ENCODE measurements around the gene MAP4.

Gene MAP4

GRCh38 chr3:47989981-47990440 is 26.2 kb downstream of the MAP4 start:
- TF ChIP-seq TAF1 (IDR thresholded peaks at IDR 0.05; ENCODE audit: low read depth): no peak
- no peak for TF ChIP-seq CEBPB (IDR thresholded peaks at IDR 0.05)
- no peak for TF ChIP-seq CREB1 (IDR thresholded peaks at IDR 0.05; ENCODE audit: low read depth)
- TF ChIP-seq USF1 (IDR thresholded peaks at IDR 0.05): no peak
- no peak for TF ChIP-seq ZBTB7A (IDR thresholded peaks at IDR 0.05; ENCODE audit: low read depth)
- TF ChIP-seq RAD21 (IDR thresholded peaks at IDR 0.05; ENCODE audit: low read depth): peak; percentile 90

GRCh38 chr3:47985381-47985780 is 30.8 kb downstream of the MAP4 start:
- TF ChIP-seq RAD21 (IDR thresholded peaks at IDR 0.05; ENCODE audit: low read depth) (no peak), CREB1 (IDR thresholded peaks at IDR 0.05; ENCODE audit: low read depth) (no peak), EP300 (IDR thresholded peaks at IDR 0.05; ENCODE audit: borderline replicate concordance) (no peak), NFIC (IDR thresholded peaks at IDR 0.05) (no peak), TEAD4 (IDR thresholded peaks at IDR 0.05) (no peak), REST (IDR thresholded peaks at IDR 0.05; ENCODE audit: low read depth) (no peak), CEBPB (IDR thresholded peaks at IDR 0.05) (no peak), TAF1 (IDR thresholded peaks at IDR 0.05; ENCODE audit: low read depth) (no peak), EGR1 (IDR thresholded peaks at IDR 0.05) (no peak), MAX (IDR thresholded peaks at IDR 0.05) (no peak), TCF12 (IDR thresholded peaks at IDR 0.05; ENCODE audit: low read depth) (no peak), USF1 (IDR thresholded peaks at IDR 0.05) (no peak), ZBTB7A (IDR thresholded peaks at IDR 0.05; ENCODE audit: low read depth) (no peak), FOXM1 (IDR thresholded peaks at IDR 0.05; ENCODE audit: borderline replicate concordance, low read depth) (no peak)

GRCh38 chr3:47984075-47984728 is 32.0 kb downstream of the MAP4 start:
- no peak for TF ChIP-seq USF1 (IDR thresholded peaks at IDR 0.05)
- no peak for TF ChIP-seq FOXM1 (IDR thresholded peaks at IDR 0.05; ENCODE audit: borderline replicate concordance, low read depth)
- TF ChIP-seq CREB1 (IDR thresholded peaks at IDR 0.05; ENCODE audit: low read depth): no peak
- no peak for TF ChIP-seq TCF12 (IDR thresholded peaks at IDR 0.05; ENCODE audit: low read depth)
- no peak for TF ChIP-seq CEBPB (IDR thresholded peaks at IDR 0.05)
- no peak for TF ChIP-seq EGR1 (IDR thresholded peaks at IDR 0.05)
- no peak for TF ChIP-seq YY1 (IDR thresholded peaks at IDR 0.05; ENCODE audit: low read depth)
- no peak for TF ChIP-seq TAF1 (IDR thresholded peaks at IDR 0.05; ENCODE audit: low read depth)
- TF ChIP-seq TEAD4 (IDR thresholded peaks at IDR 0.05): peak; percentile 42; the same call in 1 of the 2 replicates

- no peak for TF ChIP-seq USF1 (IDR thresholded peaks at IDR 0.05)
- TF ChIP-seq TAF1 (IDR thresholded peaks at IDR 0.05; ENCODE audit: low read depth): no peak
- TF ChIP-seq CREB1 (IDR thresholded peaks at IDR 0.05; ENCODE audit: low read depth): no peak
- no peak for TF ChIP-seq FOXM1 (IDR thresholded peaks at IDR 0.05; ENCODE audit: borderline replicate concordance, low read depth)
- TF ChIP-seq EGR1 (IDR thresholded peaks at IDR 0.05): no peak
- TF ChIP-seq RAD21 (IDR thresholded peaks at IDR 0.05; ENCODE audit: low read depth): no peak
- no peak for TF ChIP-seq REST (IDR thresholded peaks at IDR 0.05; ENCODE audit: low read depth)
- TF ChIP-seq NFIC (IDR thresholded peaks at IDR 0.05): no peak
- no peak for TF ChIP-seq YY1 (IDR thresholded peaks at IDR 0.05; ENCODE audit: low read depth)
- no peak for TF ChIP-seq MAX (IDR thresholded peaks at IDR 0.05)
- TF ChIP-seq ZBTB7A (IDR thresholded peaks at IDR 0.05; ENCODE audit: low read depth): no peak
- TF ChIP-seq TCF12 (IDR thresholded peaks at IDR 0.05; ENCODE audit: low read depth): no peak
- TF ChIP-seq CEBPB (IDR thresholded peaks at IDR 0.05): no peak
- no peak for TF ChIP-seq TEAD4 (IDR thresholded peaks at IDR 0.05)
- TF ChIP-seq EP300 (IDR thresholded peaks at IDR 0.05; ENCODE audit: borderline replicate concordance): no peak
These were observed 35.4 kb downstream of the MAP4 start for GRCh38 chr3:47980795-47981194.

- TF ChIP-seq TCF12 (IDR thresholded peaks at IDR 0.05; ENCODE audit: low read depth) (no peak), MAX (IDR thresholded peaks at IDR 0.05) (no peak), NFIC (IDR thresholded peaks at IDR 0.05) (no peak), RAD21 (IDR thresholded peaks at IDR 0.05; ENCODE audit: low read depth) (no peak), ZBTB7A (IDR thresholded peaks at IDR 0.05; ENCODE audit: low read depth) (no peak), CREB1 (IDR thresholded peaks at IDR 0.05; ENCODE audit: low read depth) (no peak), YY1 (IDR thresholded peaks at IDR 0.05; ENCODE audit: low read depth) (no peak), TEAD4 (IDR thresholded peaks at IDR 0.05) (no peak), REST (IDR thresholded peaks at IDR 0.05; ENCODE audit: low read depth) (no peak), CEBPB (IDR thresholded peaks at IDR 0.05) (no peak), EGR1 (IDR thresholded peaks at IDR 0.05) (no peak), TAF1 (IDR thresholded peaks at IDR 0.05; ENCODE audit: low read depth) (no peak), USF1 (IDR thresholded peaks at IDR 0.05) (no peak), FOXM1 (IDR thresholded peaks at IDR 0.05; ENCODE audit: borderline replicate concordance, low read depth) (no peak), EP300 (IDR thresholded peaks at IDR 0.05; ENCODE audit: borderline replicate concordance) (no peak)
These were observed 37.1 kb downstream of the MAP4 start for GRCh38 chr3:47979070-47979469.

Data from Ishikawa (cell line).